Activated T-helper 1 cell treated with anti-CD3 and anti-CD28 coated beads, Interleukin-2, amount 50 U/mL, for 16 hours (primary cell): ENCODE results near the gene BORCS5.
"Not testable (repeated sequence)": the region's sequence is repeated elsewhere in the genome, so short reads cannot be mapped to it uniquely, and the experiment has no call there.

ENCODE experiments used
- DNase-seq, 2 donors: peaks; one replicate each; pipeline ENCODE4 v3.0.0-alpha.2; 2020; ENCODE audit warnings: low read depth in 1 of 2, low spot score in 1 of 2

BORCS5 gene

DNA sequence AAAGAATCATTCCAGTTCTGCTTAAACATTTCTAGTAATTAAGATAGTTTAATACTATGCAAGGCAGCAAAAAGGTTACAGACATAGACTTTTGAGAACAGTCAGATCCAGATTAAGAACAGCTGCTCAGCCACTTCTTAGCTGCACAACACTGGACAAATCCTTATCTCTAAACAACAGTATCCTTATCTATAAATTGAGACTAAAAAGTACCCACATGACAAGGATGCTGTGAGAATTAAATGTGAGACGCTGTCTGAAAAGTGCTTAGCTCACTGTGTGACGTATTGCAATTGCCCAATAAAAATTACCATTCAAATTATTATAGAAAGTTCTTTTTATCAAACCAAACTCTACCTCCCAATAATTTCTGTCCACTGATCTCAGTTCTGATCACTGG lies 35.5 kb downstream of the BORCS5 start:
- no peak for DNase-seq

GRCh38 chr12:12393171-12393570 lies 36.3 kb downstream of the BORCS5 start:
- no peak for DNase-seq

DNA sequence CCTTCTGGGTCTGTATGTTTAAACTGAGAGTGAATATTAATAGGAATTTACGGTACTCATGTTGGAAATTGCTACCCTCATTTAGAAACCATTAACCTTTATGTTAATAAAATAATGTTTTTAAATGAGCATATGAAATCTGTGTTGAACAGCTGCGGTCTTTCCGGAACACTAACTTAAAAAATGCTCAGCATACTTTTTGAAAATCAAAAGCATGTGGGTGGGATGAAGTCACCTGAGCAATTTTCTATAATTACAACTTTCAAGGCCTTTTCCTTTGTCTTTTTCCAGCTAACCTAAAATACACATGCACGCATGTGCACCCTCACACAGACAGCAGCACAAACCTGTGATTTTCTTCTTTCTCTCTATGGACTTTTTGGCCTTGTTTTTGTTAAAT lies 39.8 kb downstream of the BORCS5 start:
- no peak for DNase-seq

DNA sequence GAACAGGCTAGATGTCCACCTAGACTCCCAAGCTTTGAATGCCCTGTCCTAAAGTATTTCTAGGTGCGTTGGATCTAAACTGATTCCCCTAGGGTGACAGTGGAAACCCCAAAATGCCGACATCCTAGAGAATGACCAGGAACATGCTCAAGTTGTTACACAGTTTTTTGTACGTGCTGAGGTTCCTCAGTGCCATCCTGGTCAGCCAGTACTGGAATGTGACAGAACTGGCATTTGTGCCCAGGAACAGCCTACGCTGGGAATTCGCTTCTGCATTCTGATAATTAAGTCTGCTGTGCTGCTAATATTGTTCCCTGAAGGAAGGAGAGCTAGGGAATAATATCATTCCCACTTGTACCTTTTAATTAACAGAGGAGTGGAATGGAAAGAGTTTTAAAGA lies 40.3 kb downstream of the BORCS5 start:
- no peak for DNase-seq

- no peak for DNase-seq
Observed at GRCh38 chr12:12398026-12398859, 41.4 kb downstream of the BORCS5 start.

DNA sequence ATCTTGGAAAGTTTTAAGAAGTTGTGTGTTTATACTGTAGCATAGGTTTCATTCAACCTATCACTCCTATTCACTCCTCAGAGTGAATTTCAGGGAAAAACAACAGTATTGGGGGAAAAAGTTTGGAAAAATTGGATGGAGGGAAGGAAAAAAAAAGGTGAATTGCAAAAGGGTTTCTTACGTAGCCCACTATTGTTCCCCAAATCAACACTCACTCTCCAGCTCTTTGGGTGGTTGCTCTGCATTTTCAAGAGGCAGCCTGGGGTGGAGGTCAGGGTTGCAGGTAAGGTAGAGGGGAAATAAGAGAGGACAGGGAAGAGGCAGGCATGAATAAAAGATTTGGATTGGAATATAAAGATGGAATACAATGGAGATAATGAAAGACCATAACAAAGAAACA lies 42.3 kb downstream of the BORCS5 start:
- DNase-seq = no peak

DNA sequence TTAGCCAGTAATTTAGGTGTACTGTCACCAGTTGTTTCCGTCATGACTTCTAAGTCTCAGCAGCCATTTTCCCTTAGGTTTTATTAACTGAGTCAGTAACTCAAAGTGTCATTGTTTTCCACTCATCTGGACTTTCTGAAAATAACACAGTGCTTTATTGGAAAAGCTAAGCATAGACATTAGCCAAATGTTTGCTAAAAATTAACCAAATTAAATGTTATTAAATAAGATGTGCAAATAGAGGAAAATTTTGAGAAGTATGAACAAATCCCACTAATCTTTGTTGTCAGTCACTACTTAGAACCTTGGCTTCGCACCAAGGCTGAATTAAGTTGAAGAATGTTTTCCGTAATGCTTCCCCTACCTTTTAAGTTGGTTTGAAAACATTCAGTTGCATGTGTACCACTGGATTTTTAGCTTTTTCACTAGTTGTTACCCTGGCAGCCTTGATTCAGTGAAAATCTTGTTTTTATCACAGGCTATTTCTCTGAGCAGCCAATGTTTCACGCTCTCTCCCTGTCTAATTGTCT lies 43.0 kb downstream of the BORCS5 start:
- DNase-seq = no peak

- DNase-seq = no peak
Observed at GRCh38 chr12:12400793-12401192, 43.9 kb downstream of the BORCS5 start.

- no peak for DNase-seq
Observed at GRCh38 chr12:12403264-12404248, 46.7 kb downstream of the BORCS5 start.

GRCh38 chr12:12404297-12404696 lies 47.4 kb downstream of the BORCS5 start:
- DNase-seq = no peak

DNA sequence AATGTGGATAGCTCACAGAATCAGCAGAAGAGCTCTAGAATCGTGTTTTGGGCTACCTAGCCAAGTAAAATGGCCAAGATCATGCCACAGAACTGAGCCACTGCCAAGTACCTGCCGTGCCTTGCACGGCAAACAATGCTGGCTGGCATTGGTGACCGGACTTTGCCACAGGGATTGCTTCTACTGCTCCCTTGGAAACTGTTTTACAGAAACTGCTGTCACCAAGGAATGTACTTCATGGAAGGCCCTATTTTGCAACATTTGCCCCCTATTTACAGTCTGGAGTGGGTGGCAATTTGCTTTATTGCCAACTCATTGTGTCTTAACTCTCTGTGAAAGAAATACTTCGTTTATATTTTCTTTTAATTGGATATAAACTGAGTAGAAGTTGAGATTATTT lies 49.0 kb downstream of the BORCS5 start:
- DNase-seq = no peak

GRCh38 chr12:12406762-12407161 lies 49.9 kb downstream of the BORCS5 start:
- no peak for DNase-seq

GRCh38 chr12:12408265-12408690 lies 51.4 kb downstream of the BORCS5 start:
- DNase-seq = no peak

DNA sequence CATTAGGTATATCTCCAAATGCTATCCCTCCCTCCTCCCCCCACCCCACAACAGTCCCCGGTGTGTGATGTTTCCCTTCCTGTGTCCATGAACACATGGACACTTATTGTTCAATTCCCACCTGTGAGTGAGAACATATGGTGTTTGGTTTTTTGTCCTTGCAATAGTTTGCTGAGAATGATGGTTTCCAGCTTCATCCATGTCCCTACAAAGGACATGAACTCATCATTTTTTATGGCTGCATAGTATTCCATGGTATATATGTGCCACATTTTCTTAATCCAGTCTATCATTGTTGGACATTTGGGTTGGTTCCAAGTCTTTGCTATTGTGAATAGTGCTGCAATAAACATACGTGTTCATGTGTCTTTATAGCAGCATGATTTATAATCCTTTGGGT lies 52.5 kb downstream of the BORCS5 start:
- DNase-seq = not testable (repeated sequence)

DNA sequence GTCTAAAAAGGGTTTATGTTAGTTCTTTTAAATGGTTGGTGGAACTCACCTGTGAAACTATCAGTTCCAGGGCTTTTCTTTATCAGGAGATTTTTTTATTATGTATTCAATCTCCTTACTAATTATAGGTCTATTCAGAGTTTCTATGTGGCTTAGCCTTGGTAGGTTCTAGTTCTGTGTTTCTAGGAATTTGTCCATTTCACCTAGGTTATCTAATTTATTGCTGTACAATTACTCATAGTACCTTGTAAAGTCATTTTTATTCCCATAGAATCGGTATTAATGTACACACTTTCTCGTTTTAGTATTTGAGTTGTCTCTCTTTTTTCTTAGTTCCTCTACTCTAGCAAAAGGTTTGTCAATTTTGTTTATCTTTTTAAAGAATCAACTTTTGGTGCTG lies 59.0 kb downstream of the BORCS5 start:
- DNase-seq = no peak

DNA sequence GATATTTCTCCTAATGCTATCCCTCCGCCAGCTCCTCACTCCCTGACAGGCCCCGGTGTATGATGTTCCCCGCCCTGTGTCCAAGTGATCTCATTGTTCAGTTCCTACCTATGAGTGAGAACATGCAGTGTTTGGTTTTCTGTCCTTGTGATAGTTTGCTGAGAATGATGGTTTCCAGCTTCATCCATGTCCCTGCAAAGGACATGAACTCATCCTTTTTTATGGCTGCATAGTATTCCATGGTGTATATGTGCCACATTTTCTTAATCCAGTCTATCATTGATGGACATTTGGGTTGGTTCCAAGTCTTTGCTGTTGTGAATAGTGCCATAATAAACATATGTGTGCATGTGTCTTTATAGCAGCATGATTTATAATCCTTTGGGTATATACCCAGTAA lies 62.3 kb downstream of the BORCS5 start:
- DNase-seq = not testable (repeated sequence)

DNA sequence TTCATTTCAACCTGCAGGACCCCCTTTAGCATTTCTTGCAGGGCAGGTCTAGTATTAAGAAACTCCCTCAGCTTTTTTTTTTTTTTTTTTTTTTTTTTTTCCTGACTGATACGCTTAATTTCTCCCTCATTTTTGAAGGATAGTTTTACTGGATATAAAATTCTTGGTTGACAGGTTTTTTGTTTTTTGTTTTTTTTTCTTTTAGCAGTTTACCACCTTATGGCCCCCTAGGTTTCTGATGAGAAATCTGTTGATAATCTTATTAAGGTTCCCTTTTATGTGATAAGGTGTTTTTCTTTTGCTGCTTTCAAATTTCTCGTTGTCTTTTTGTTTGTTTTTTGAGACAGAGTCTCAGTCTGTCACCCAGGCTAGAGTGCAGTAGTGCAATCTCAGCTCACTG lies 66.5 kb downstream of the BORCS5 start:
- no peak for DNase-seq

- no peak for DNase-seq
Observed at GRCh38 chr12:12425001-12425400, 68.1 kb downstream of the BORCS5 start.

DNA sequence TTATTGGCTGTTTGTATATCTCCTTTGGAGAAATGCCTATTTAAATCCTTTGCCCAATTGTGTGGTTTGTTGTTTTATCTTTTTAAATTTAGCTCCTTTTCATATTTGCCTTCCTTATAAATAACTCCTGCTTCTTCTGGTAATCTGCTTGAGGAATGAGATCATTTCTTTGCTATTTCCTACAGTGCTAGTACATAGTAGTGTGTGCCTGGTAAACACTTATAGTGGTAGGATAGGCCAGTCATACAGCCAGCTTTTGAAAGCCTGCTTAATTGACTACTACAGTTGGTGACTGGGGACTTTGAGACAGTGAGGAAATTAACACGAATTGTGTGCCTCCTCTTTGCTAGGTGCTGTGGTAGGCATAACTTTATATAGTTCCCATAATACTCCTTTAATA lies 68.7 kb downstream of the BORCS5 start:
- DNase-seq = no peak

GRCh38 chr12:12427568-12427967 lies 70.7 kb downstream of the BORCS5 start:
- no peak for DNase-seq

- no peak for DNase-seq
Observed at GRCh38 chr12:12428047-12428446, 71.2 kb downstream of the BORCS5 start.
